H1 (cell line): ENCODE data around the gene ADCYAP1. TPM values are rescaled to one million over a fixed set of nuclear protein-coding genes. Genes with fewer than 3 reads are reported as not detected.
A peak's percentile ranks its signal among the peaks of the same experiment; 100 is the strongest.

Experiments
- ASH2L ChIP-seq: fragments of 200-600, 300-600 bp; sonication (generic); IDR thresholded peaks from one replicate; pipeline ENCODE4 v1.7.1; 2017; ENCODE audit warnings: low read length
- BACH1 ChIP-seq: IDR thresholded peaks from 2 replicates; pipeline ENCODE4 v1.6.1; 2012; ENCODE audit warnings: low read length, improper control_type of control experiment
- CHD1 ChIP-seq: IDR thresholded peaks from 2 replicates; pipeline ENCODE4 v1.6.1; 2012; ENCODE audit warnings: low read depth, low read length, improper control_type of control experiment
- E2F6 ChIP-seq: IDR thresholded peaks from 2 replicates; pipeline ENCODE4 v1.6.1; 2012; ENCODE audit warnings: inconsistent platforms
- EGR1 ChIP-seq: IDR thresholded peaks from 2 replicates; pipeline ENCODE4 v1.6.1; 2011; ENCODE audit warnings: low read depth, low read length, borderline replicate concordance
- KDM4A ChIP-seq: IDR thresholded peaks from one replicate; pipeline ENCODE4 v1.7.1; 2012; ENCODE audit warnings: low read depth, mild to moderate bottlenecking, moderate library complexity, low read length, inconsistent platforms; ENCODE audit not compliant: severe bottlenecking
- POLR2A ChIP-seq, 2 experiments: IDR thresholded peaks; 1 replicate in 1 of 2; 2 replicates in 1 of 2; pipeline ENCODE4 v1.6.1; 2011; ENCODE audit warnings: low read depth in 2 of 2, low read length in 2 of 2, mild to moderate bottlenecking in 2 of 2; ENCODE audit errors: control extremely low read depth in 1 of 2
- RAD21 ChIP-seq, 2 experiments: IDR thresholded peaks in 1 of 2; conservative IDR thresholded peaks in 1 of 2; 2 replicates each; pipeline ENCODE4 v1.6.1; 2011; ENCODE audit warnings: low read depth in 2 of 2, low read length in 2 of 2, improper control_type of control experiment in 1 of 2, inconsistent platforms in 1 of 2, mild to moderate bottlenecking in 1 of 2, moderate library complexity in 1 of 2
- RXRA ChIP-seq: IDR thresholded peaks from 2 replicates; pipeline ENCODE4 v1.6.1; 2011; ENCODE audit warnings: low read depth, mild to moderate bottlenecking, low read length, moderate library complexity; ENCODE audit not compliant: insufficient read depth
- SAP30 ChIP-seq: fragments of 300-600 bp; sonication (generic); IDR thresholded peaks from 2 replicates; pipeline ENCODE4 v1.7.1; 2012; ENCODE audit warnings: low read length, moderate library complexity, mild to moderate bottlenecking, inconsistent platforms; ENCODE audit not compliant: insufficient read depth, insufficient replicate concordance
- SIN3A ChIP-seq, 2 experiments: IDR thresholded peaks in 1 of 2; conservative IDR thresholded peaks in 1 of 2; 2 replicates each; pipeline ENCODE4 v1.6.1; 2011 to 2012; ENCODE audit warnings: low read length in 2 of 2, improper control_type of control experiment in 1 of 2, low read depth in 1 of 2, mild to moderate bottlenecking in 1 of 2
- SRF ChIP-seq: IDR thresholded peaks from 2 replicates; pipeline ENCODE4 v1.6.1; 2011; ENCODE audit warnings: mild to moderate bottlenecking, low read depth, low read length, moderate library complexity
- TAF7 ChIP-seq: optimal IDR thresholded peaks from 2 replicates; pipeline ENCODE3; 2011; ENCODE audit warnings: low read depth, mild to moderate bottlenecking, inconsistent platforms, low read length, moderate library complexity, borderline replicate concordance
- TBP ChIP-seq: IDR thresholded peaks from 2 replicates; pipeline ENCODE4 v1.6.1; 2011; ENCODE audit warnings: low read depth, low read length, improper control_type of control experiment
- polyA plus RNA-seq, 7 experiments: library from polyadenylated mRNA; depleted of rRNA in 3 of 7; stranded (reverse) in 5 of 7; unstranded in 2 of 7; fragments of >200 nt in 5 of 7; fragments of 200-250 nt in 2 of 7; gene quantifications; 1 replicate in 5 of 7; 2 replicates in 1 of 7; 4 replicates in 1 of 7; pipeline versions ENCODE4 v1.2.1 to v1.2.3, GENCODE V29; 2011 to 2013; ENCODE audit warnings: missing spikeins in 2 of 7, mixed read lengths in 2 of 7
- total RNA-seq: library from RNA; stranded (reverse); fragmentation: NEBNext Ultra II Directional; extraction: Animal tissue kit (Norgen Biotek cat#: 25700); gene quantifications from 2 replicates; pipeline ENCODE4 v1.2.1, GENCODE V29; 2021
- TF ChIP-seq, protein P1 (sequence below): IDR thresholded peaks from 2 replicates; pipeline ENCODE4 v1.6.1; 2012; ENCODE audit warnings: low read length, inconsistent platforms

ADCYAP1 gene
- total and polyA plus RNA-seq, 2 of the 8 experiments (the other 6 are each of a cell fraction or from before 2014, with no cell fraction given), result 0.02 TPM; not detected in 1

- TF ChIP-seq SIN3A (conservative IDR thresholded peaks at IDR 0.05 in 1 of 2, IDR thresholded peaks at IDR 0.05 in 1 of 2; ENCODE audit: low read depth in 1 of 2, low read length in 2 of 2) (peak; percentile 98 to 99), TAF7 (peak; percentile 42), BACH1 (no peak), TBP (no peak), KDM4A (no peak), RXRA (no peak), SRF (no peak), E2F6 (peak; percentile 28; the same call in 1 of the 2 replicates), CHD1 (no peak), ASH2L (no peak), EGR1 (no peak), SAP30 (peak; percentile 98), POLR2A (IDR thresholded peaks at IDR 0.05; ENCODE audit: control extremely low read depth in 1 of 2, low read depth in 2 of 2, low read length in 2 of 2) (no peak), RAD21 (IDR thresholded peaks at IDR 0.05 in 1 of 2, conservative IDR thresholded peaks at IDR 0.05 in 1 of 2; ENCODE audit: low read depth in 2 of 2, low read length in 2 of 2) (peak in 1 of 2 experiments; percentile 15; a peak in 1 of 4 replicates)
- TF ChIP-seq, protein P1, sequence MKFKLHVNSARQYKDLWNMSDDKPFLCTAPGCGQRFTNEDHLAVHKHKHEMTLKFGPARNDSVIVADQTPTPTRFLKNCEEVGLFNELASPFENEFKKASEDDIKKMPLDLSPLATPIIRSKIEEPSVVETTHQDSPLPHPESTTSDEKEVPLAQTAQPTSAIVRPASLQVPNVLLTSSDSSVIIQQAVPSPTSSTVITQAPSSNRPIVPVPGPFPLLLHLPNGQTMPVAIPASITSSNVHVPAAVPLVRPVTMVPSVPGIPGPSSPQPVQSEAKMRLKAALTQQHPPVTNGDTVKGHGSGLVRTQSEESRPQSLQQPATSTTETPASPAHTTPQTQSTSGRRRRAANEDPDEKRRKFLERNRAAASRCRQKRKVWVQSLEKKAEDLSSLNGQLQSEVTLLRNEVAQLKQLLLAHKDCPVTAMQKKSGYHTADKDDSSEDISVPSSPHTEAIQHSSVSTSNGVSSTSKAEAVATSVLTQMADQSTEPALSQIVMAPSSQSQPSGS, result no peak
- TF ChIP-seq, all 59 proteins: peak for 7
Observed at GRCh38 chr18:903701-904100, 970 bp upstream of the ADCYAP1 start (continued).
